HepG2 (cell line): ENCODE results near the gene DKKL1. TPM values are rescaled to one million over a fixed set of nuclear protein-coding genes. Genes with fewer than 3 reads are reported as not detected.

Experiments used
- ATAC-seq: fragments of 200-7000 bp; cut with Tn5 transposase; 3 replicates; pipeline ENCODE4 v1.9.1; 2020; ENCODE audit warnings: mild to moderate bottlenecking, moderate library complexity
- BruUV-seq: library from RNA; stranded (reverse); fragments of 400-500 nt; replicated peaks from 2 replicates; lab custom pipeline; 2021; lab: Mats Ljungman, UMichigan
- CTCF ChIA-PET: fragments of 300-600 bp; formaldehyde crosslinking; extraction: SDS; loops from one replicate; lab custom pipeline; 2021; ENCODE audit warnings: low total read pairs, inconsistent platforms, low intra/inter-chr PET ratio; lab: Yijun Ruan, JAX
- POLR2A ChIA-PET: fragments of 350-600 bp; sonication (Branson Sonifier 250); formaldehyde crosslinking; loops from one replicate; lab custom pipeline; 2020; ENCODE audit warnings: antibody characterized with exemption, inconsistent platforms; lab: Yijun Ruan, JAX
- DNase-seq: peaks from one replicate; pipeline ENCODE4 v3.0.0-alpha.2; 2015; ENCODE audit warnings: low spot score
- FAIRE-seq: peaks from 3 replicates; lab custom pipeline; 2011; peaks lifted over from hg19 to GRCh38; lab: Jason Lieb, UNC
- H2AFZ ChIP-seq: one replicate; pipeline ENCODE4 v1.6.1; 2011; ENCODE audit warnings: low read length, inconsistent platforms
- H3K27ac ChIP-seq: fragments of 300-600 bp; 3 replicates; pipeline ENCODE4 v1.8.0; 2011; ENCODE audit warnings: mixed run types, mild to moderate bottlenecking, mixed read lengths, low read length, inconsistent platforms; ENCODE audit not compliant: insufficient read depth; ENCODE audit errors: extremely low read length
- H3K27me3 ChIP-seq, 2 experiments: fragments of 200-600 bp in 1 of 2; 2 replicates in 1 of 2; 3 replicates in 1 of 2; pipeline versions ENCODE4 v1.6.0 to v1.8.0; 2011; ENCODE audit warnings: low read length in 2 of 2, mild to moderate bottlenecking in 2 of 2, moderate library complexity in 2 of 2, inconsistent platforms in 1 of 2; ENCODE audit not compliant: insufficient read depth in 2 of 2, control insufficient read depth in 1 of 2
- H3K36me3 ChIP-seq, 2 experiments: fragments of 200-600 bp in 1 of 2; replicated peaks in 1 of 2; 2 replicates in 1 of 2; 3 replicates in 1 of 2; pipeline versions ENCODE4 v1.5.1 to v1.8.0; 2011; ENCODE audit warnings: low read length in 2 of 2, inconsistent platforms in 1 of 2; ENCODE audit not compliant: insufficient read depth in 2 of 2, control insufficient read depth in 1 of 2
- H3K4me1 ChIP-seq: 2 replicates; pipeline ENCODE4 v1.5.1; 2012; ENCODE audit warnings: low read length, inconsistent platforms; ENCODE audit not compliant: insufficient read depth
- H3K4me2 ChIP-seq: 2 replicates; pipeline ENCODE4 v1.6.0; 2011; ENCODE audit warnings: low read depth, low read length, inconsistent platforms
- H3K4me3 ChIP-seq, 3 experiments: fragments of 200-600 bp in 1 of 3; sonication (generic), shearing (Covaris generic) in 1 of 3; replicated peaks in 1 of 3; 2 replicates each; pipeline ENCODE4 v1.5.1; 2011 to 2016; ENCODE audit warnings: low read length in 3 of 3, inconsistent platforms in 2 of 3, low read depth in 2 of 3, mild to moderate bottlenecking in 2 of 3, control low read depth in 1 of 3, mixed read lengths in 1 of 3; ENCODE audit not compliant: insufficient read depth in 1 of 3
- H3K79me2 ChIP-seq: one replicate; pipeline ENCODE4 v1.6.1; 2011; ENCODE audit warnings: low read length, inconsistent platforms; ENCODE audit not compliant: insufficient read depth
- H3K9ac ChIP-seq: 2 replicates; pipeline ENCODE4 v1.6.0; 2011; ENCODE audit warnings: mild to moderate bottlenecking, low read depth, low read length, inconsistent platforms; ENCODE audit not compliant: insufficient read depth
- H3K9me3 ChIP-seq: 2 replicates; pipeline ENCODE4 v1.5.1; 2012; ENCODE audit warnings: mild to moderate bottlenecking, low read length
- H4K20me1 ChIP-seq: 2 replicates; pipeline ENCODE4 v1.6.0; 2011; ENCODE audit warnings: inconsistent platforms, mild to moderate bottlenecking, low read length, moderate library complexity; ENCODE audit not compliant: insufficient read depth
- CREB1 ChIP-seq, 2 experiments: fragments of 450-650 bp in 1 of 2; IDR thresholded peaks; 2 replicates each; pipeline ENCODE4 v1.6.1; 2016 to 2017; ENCODE audit warnings: control low read depth in 1 of 2, mild to moderate bottlenecking in 1 of 2, missing compliant biosample characterization in 1 of 2, missing genetic modification characterization in 1 of 2
- EP300 ChIP-seq, 3 experiments: sonication (generic) in 1 of 3; formaldehyde crosslinking in 1 of 3; IDR thresholded peaks; 2 replicates each; pipeline versions ENCODE4 v1.5.1 to v1.6.1; 2011 to 2020; ENCODE audit warnings: low read depth in 2 of 3, low read length in 2 of 3, borderline replicate concordance in 1 of 3, improper control_type of control experiment in 1 of 3, mild to moderate bottlenecking in 1 of 3, missing genetic modification reagents in 1 of 3, moderate library complexity in 1 of 3
- JDP2 ChIP-seq: sonication (generic); formaldehyde crosslinking; IDR thresholded peaks from 2 replicates; pipeline ENCODE4 v1.8.1; 2022; ENCODE audit warnings: missing genetic modification reagents, borderline replicate concordance
- KDM6A ChIP-seq: IDR thresholded peaks from 2 replicates; pipeline ENCODE4 v1.6.1; 2016; ENCODE audit warnings: low read depth
- MAFF ChIP-seq: IDR thresholded peaks from 2 replicates; pipeline ENCODE4 v1.6.1; 2011; ENCODE audit warnings: low read depth, low read length, improper control_type of control experiment
- NCOA2 ChIP-seq: sonication (generic); formaldehyde crosslinking; IDR thresholded peaks from 2 replicates; pipeline ENCODE4 v1.8.0; 2022; ENCODE audit warnings: inconsistent platforms
- NFIC ChIP-seq: IDR thresholded peaks from 2 replicates; pipeline ENCODE4 v1.6.1; 2012; ENCODE audit warnings: mild to moderate bottlenecking, low read length, inconsistent platforms
- SMAD3 ChIP-seq: sonication (generic); formaldehyde crosslinking; IDR thresholded peaks from 2 replicates; pipeline ENCODE4 v1.4.0; 2020; ENCODE audit warnings: missing genetic modification reagents
- SSRP1 ChIP-seq: IDR thresholded peaks from 2 replicates; pipeline ENCODE4 v1.6.1; 2016; ENCODE audit warnings: control low read depth
- SYNCRIP ChIP-seq: fragments of 200-400 bp; formaldehyde crosslinking; IDR thresholded peaks from 2 replicates; pipeline ENCODE4 v1.6.1; 2018; ENCODE audit warnings: mild to moderate bottlenecking, low read depth, low read length; ENCODE audit not compliant: insufficient read depth
- ZNF138 ChIP-seq: sonication (generic); formaldehyde crosslinking; IDR thresholded peaks from 2 replicates; pipeline ENCODE4 v1.5.0; 2020; ENCODE audit warnings: mild to moderate bottlenecking, low read depth, missing genetic modification reagents
- ZNF260 ChIP-seq: sonication (generic); formaldehyde crosslinking; IDR thresholded peaks from 2 replicates; pipeline ENCODE4 v1.4.0; 2020; ENCODE audit warnings: missing genetic modification reagents, low read depth, mild to moderate bottlenecking, borderline replicate concordance
- ZNF263 ChIP-seq: sonication (generic); formaldehyde crosslinking; IDR thresholded peaks from 2 replicates; pipeline ENCODE4 v1.4.0; 2020; ENCODE audit warnings: missing genetic modification reagents
- ZNF362 ChIP-seq: sonication (generic); formaldehyde crosslinking; IDR thresholded peaks from 2 replicates; pipeline ENCODE4 v1.4.0; 2020; ENCODE audit warnings: missing genetic modification reagents, mild to moderate bottlenecking, borderline replicate concordance
- ZNF460 ChIP-seq: sonication (generic); formaldehyde crosslinking; IDR thresholded peaks from 2 replicates; pipeline ENCODE4 v1.5.1; 2020; ENCODE audit warnings: missing genetic modification reagents, mild to moderate bottlenecking, borderline replicate concordance
- ZNF704 ChIP-seq: sonication (generic); formaldehyde crosslinking; IDR thresholded peaks from 2 replicates; pipeline ENCODE4 v1.8.1; 2023; ENCODE audit warnings: mild to moderate bottlenecking, inconsistent platforms, moderate library complexity, missing genetic modification reagents, borderline replicate concordance
- WGBS: methylation state at CpG from one replicate; pipeline ENCODE4 v1.1.6; 2017; ENCODE audit warnings: low lambda C conversion rate; 5-methylcytosine and 5-hydroxymethylcytosine counted together
- in situ Hi-C: cut with HindIII; loops from 2 replicates; pipeline ENCODE4 v1.10.0; 2017; ENCODE audit warnings: low pct_unique_long_range_greater_than_20kb; ENCODE audit not compliant: extremely low pct_ligation_motif_present
- intact Hi-C: fragments of 100-400 bp; cut with micrococcal nuclease; formaldehyde crosslinking; loops from one replicate; pipeline ENCODE4 v1.10.0; 2022; ENCODE audit not compliant: unreplicated experiment
- polyA plus RNA-seq, 8 experiments: library from polyadenylated mRNA; depleted of rRNA in 3 of 8; stranded (reverse) in 7 of 8; unstranded in 1 of 8; fragments of >200 nt; fragmentation: Illumina TruSeq in 4 of 8; extraction: Trizol in 4 of 8; gene quantifications; 2 replicates each; pipeline versions ENCODE4 v1.2.1 to v1.2.3, GENCODE V29; 2011 to 2016; ENCODE audit warnings: low read depth in 4 of 8, missing spikeins in 1 of 8, mixed read lengths in 1 of 8; ENCODE audit not compliant: insufficient read depth in 1 of 8
- total RNA-seq, 5 experiments: library from RNA; depleted of rRNA; stranded (reverse); fragments of >200 nt; fragmentation: Illumina TruSeq; extraction: Trizol; gene quantifications; 2 replicates each; pipeline ENCODE4 v1.2.3, GENCODE V29; 2016; ENCODE audit warnings: low read depth in 1 of 5

DKKL1 gene
- total and polyA plus RNA-seq, 2 of the 13 experiments (the other 11 are each of a cell fraction or from before 2014, with no cell fraction given) = 0.30 to 0.31 TPM

- Histone ChIP-seq H3K4me1 (0 out of 2 replicates have a peak, but pooled peaks cover 6% of the 10 kb centered on the region), H2AFZ (no peak overlapping the region), H3K36me3 (no peaks in the 10 kb centered on the region), H3K9me3 (no peaks in the 10 kb centered on the region), H3K27me3 (peaks cover 16 to 88% of the 10 kb centered on the region in 2 experiments), H3K4me3 (no peak overlapping the region), H3K79me2 (no peaks in the 10 kb centered on the region), H3K4me2 (no peak overlapping the region), H3K27ac (no peak overlapping the region), H4K20me1 (no peaks in the 10 kb centered on the region), H3K9ac (no peak overlapping the region)
- ATAC-seq = no peak
- POLR2A ChIA-PET = no interaction called here
- no peak for DNase-seq
- no peak for FAIRE-seq
- in situ Hi-C loops (no loop called here), intact Hi-C loops (no loop called here)
- CTCF ChIA-PET = no interaction called here
- no TSS peak for BruUV-seq
- TF ChIP-seq NFIC = no peak
- no peak for TF ChIP-seq EP300 (IDR thresholded peaks at IDR 0.05; ENCODE audit: low read depth in 2 of 2, low read length in 2 of 2)
- TF ChIP-seq EP300 (CRISPR knock-in tag; IDR thresholded peaks at IDR 0.05; ENCODE audit: borderline replicate concordance) = no peak
- no peak for TF ChIP-seq JDP2 (CRISPR knock-in tag)
- TF ChIP-seq CREB1 (IDR thresholded peaks at IDR 0.05) = no peak
- TF ChIP-seq CREB1 (CRISPR knock-in tag; IDR thresholded peaks at IDR 0.05) = no peak
- TF ChIP-seq KDM6A = no peak
- TF ChIP-seq ZNF460 (CRISPR knock-in tag) = no peak
- no peak for TF ChIP-seq SYNCRIP
- TF ChIP-seq ZNF263 (CRISPR knock-in tag) = no peak
- no peak for TF ChIP-seq SMAD3 (CRISPR knock-in tag)
- no peak for TF ChIP-seq ZNF138 (CRISPR knock-in tag)
- no peak for TF ChIP-seq SSRP1
- TF ChIP-seq NCOA2 (CRISPR knock-in tag) = no peak
- TF ChIP-seq ZNF704 (CRISPR knock-in tag) = no peak
- TF ChIP-seq MAFF = no peak
- TF ChIP-seq ZNF260 = no peak
- no peak for TF ChIP-seq ZNF362 (CRISPR knock-in tag)
- 24% methylated on average over 3 of the region's 3 CpGs for WGBS
These were observed 58.2 kb downstream of the DKKL1 start for GRCh38 chr19:49421878-49422202.
